Psoas muscle (tissue), 8 donors: ENCODE measurements around the gene DLX5. TPM values are rescaled to one million over a fixed set of nuclear protein-coding genes. Genes with fewer than 3 reads are reported as not detected.

Experiments used
- ATAC-seq, 4 donors: fragments of 200-7000 bp; cut with Tn5 transposase; one replicate each; pipeline ENCODE4 v1.9.1; 2020; ENCODE audit warnings: moderate library complexity in 3 of 4, mild to moderate bottlenecking in 2 of 4
- DNase-seq, 2 donors: peaks; one replicate each; pipeline ENCODE4 v3.0.0-alpha.2; 2020
- H3K27ac ChIP-seq: fragments of 200-600 bp; one replicate; pipeline ENCODE4 v1.8.0; 2022
- H3K27me3 ChIP-seq, 3 donors: fragments of 200-600 bp in 1 of 3; one replicate each; pipeline versions ENCODE4 v1.6.1 to v1.8.0; 2013 to 2022; ENCODE audit warnings: low read length in 2 of 3, mild to moderate bottlenecking in 2 of 3, moderate library complexity in 1 of 3; ENCODE audit not compliant: insufficient read depth in 3 of 3
- H3K36me3 ChIP-seq, 2 donors: fragments of 200-600 bp in 1 of 2; one replicate each; pipeline versions ENCODE4 v1.6.1 to v1.8.0; 2013 to 2022; ENCODE audit warnings: low read depth in 1 of 2, mild to moderate bottlenecking in 1 of 2, moderate library complexity in 1 of 2; ENCODE audit not compliant: insufficient read depth in 1 of 2
- H3K4me1 ChIP-seq: fragments of 200-600 bp; one replicate; pipeline ENCODE4 v1.8.0; 2022
- H3K4me3 ChIP-seq: fragments of 200-600 bp; one replicate; pipeline ENCODE4 v1.8.0; 2022; ENCODE audit warnings: mild to moderate bottlenecking
- H3K9me3 ChIP-seq: fragments of 200-600 bp; one replicate; pipeline ENCODE4 v1.8.0; 2022
- WGBS, 3 donors: extraction: QIAGEN DNeasy Blood & Tissue Kit; methylation state at CpG; one replicate each; pipeline versions ENCODE4 v1.1.6 to v1.1.7; 2013; 5-methylcytosine and 5-hydroxymethylcytosine counted together
- intact Hi-C, 2 donors: fragments of 100-400 bp; cut with DNase I; formaldehyde crosslinking; loops; one replicate each; pipeline versions ENCODE4 v1.11.0 to v1.14.2; 2022
- polyA plus RNA-seq, 3 donors: library from polyadenylated mRNA; stranded (reverse); fragments of 200-250 nt; gene quantifications; one replicate each; pipeline ENCODE4 v1.2.3, GENCODE V29; 2013
- total RNA-seq, 4 donors: library from RNA; stranded (reverse); fragmentation: NEBNext Ultra II Directional in 2 of 4; extraction: Animal tissue kit (Norgen Biotek cat#: 25700) in 2 of 4; gene quantifications; one replicate each; pipeline versions ENCODE4 v1.2.1 to v1.2.4, GENCODE V29; 2021 to 2023
- TF ChIP-seq, protein P1 (sequence below): fragments of 200-600 bp; IDR thresholded peaks from one replicate; pipeline ENCODE4 v1.8.0; 2022; ENCODE audit warnings: antibody characterized with exemption
- donor health status: healthy with polysubstance abuse.
- donor health status: DM: no; HTN: no; CAD: no; lungs with moderate emphysema.
- donor health status: Bipolar disorder and iron deficiency.
- donor health status: healthy.
- donor health status: DM: yes; HTN: yes; CAD: no.
- donor health status: DM: no; HTN: no; CAD: no.
- donor health status: DM: no; HTN: no; CAD: no.
- donor health status: DM: yes; HTN: yes; CAD: no.

Gene DLX5
- total and polyA plus RNA-seq, 7 donors: not detected

DNA sequence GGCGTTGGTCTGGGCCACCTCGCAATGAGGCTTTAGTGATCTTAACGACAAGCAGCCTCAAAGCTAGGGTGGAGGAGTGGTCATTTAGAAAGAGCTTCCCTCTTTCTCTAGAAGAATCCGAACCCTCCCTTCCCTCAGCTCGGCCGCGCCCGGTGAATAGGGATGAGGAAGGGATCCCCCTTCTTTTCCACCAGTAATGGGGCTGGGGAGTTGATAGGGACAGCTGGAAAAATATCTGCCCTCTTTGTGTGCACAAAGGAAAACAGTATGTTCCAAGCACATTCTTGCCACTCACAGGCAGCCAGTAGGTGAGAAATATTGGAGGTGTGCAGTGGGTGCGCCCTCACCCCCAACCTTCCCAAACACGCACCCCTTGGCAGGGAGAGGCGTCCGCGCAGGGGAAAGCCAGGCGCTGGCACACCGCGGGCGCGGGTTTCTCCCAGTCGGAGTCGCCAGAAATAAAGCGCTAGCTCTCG lies 6.5 kb downstream of the DLX5 start:
- 2 to 3% (median 2%) methylated on average over 22 of the region's 22 CpGs for WGBS, 3 donors
- Histone ChIP-seq H3K27ac (no peak overlapping the region), H3K4me1 (peaks cover 25% of the 10 kb centered on the region), H3K36me3 (no peaks in the 10 kb centered on the region), H3K9me3 (no peaks in the 10 kb centered on the region), H3K4me3 (no peak overlapping the region), H3K27me3 (peaks cover 9 to 99% (median 59%) of the 10 kb centered on the region in 3 donors)
- no peak for ATAC-seq
- intact Hi-C loops: no loop called here
- no peak for DNase-seq
- TF ChIP-seq, protein P1, sequence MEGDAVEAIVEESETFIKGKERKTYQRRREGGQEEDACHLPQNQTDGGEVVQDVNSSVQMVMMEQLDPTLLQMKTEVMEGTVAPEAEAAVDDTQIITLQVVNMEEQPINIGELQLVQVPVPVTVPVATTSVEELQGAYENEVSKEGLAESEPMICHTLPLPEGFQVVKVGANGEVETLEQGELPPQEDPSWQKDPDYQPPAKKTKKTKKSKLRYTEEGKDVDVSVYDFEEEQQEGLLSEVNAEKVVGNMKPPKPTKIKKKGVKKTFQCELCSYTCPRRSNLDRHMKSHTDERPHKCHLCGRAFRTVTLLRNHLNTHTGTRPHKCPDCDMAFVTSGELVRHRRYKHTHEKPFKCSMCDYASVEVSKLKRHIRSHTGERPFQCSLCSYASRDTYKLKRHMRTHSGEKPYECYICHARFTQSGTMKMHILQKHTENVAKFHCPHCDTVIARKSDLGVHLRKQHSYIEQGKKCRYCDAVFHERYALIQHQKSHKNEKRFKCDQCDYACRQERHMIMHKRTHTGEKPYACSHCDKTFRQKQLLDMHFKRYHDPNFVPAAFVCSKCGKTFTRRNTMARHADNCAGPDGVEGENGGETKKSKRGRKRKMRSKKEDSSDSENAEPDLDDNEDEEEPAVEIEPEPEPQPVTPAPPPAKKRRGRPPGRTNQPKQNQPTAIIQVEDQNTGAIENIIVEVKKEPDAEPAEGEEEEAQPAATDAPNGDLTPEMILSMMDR: no peak

DNA sequence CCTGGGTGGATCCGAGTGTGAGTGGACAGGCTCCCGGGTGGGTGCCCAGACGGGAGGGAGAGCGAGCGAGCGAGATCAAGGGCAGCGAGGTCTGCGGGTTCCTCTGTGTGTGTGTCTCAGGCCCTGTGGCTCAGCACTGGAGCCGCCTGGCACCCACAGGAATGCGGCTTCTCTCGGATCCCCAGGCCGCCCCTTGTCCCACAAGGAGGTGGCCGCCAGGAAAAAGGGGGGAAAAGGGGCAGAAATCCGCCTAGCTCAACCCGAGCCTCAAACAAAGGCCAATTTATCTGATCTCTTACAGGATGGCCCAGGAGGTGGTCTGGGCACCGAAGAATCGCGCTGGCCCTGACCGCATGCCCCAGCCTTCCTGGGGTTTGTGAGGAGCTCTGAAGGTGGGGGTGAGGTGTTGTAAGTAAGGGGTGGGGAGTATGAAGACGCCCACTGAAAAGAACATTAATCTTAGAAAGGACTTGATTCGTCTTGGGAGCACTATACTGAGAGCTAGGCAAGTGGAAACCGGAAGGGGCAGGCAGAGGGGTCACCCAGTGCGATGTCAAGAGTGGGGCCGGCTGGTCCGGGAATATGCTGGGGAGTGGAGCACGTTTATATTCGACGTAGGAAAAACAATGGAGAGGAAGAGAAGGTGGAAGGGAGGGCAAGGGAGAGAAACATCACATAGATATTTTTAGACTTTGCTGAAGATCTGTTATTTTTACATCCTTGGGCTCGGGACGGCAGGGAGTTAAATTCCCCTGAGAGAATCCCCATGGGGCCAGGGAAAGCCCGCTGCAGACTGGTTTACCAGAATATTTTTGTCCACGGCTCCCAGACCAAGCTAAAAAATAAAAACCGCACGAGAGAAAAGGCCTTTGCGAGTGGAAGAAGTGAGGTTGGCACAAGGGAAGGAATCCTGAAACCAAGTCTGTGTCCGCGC lies 7.2 kb downstream of the DLX5 start:
- Histone ChIP-seq H3K4me1 (peaks cover 25% of the 10 kb centered on the region), H3K9me3 (no peaks in the 10 kb centered on the region), H3K27me3 (peaks cover 16 to 100% (median 57%) of the 10 kb centered on the region in 3 donors), H3K36me3 (no peaks in the 10 kb centered on the region), H3K4me3 (peak overlapping the region; percentile 15), H3K27ac (no peak overlapping the region)
- 4 to 8% (median 6%) methylated on average over 37 of the region's 37 CpGs for WGBS, 3 donors
- peak in 2 of 4 donors; percentile 18 to 23 for ATAC-seq
- DNase-seq: no peak
- intact Hi-C loops: no loop called here
- TF ChIP-seq, protein P1: no peak

DNA sequence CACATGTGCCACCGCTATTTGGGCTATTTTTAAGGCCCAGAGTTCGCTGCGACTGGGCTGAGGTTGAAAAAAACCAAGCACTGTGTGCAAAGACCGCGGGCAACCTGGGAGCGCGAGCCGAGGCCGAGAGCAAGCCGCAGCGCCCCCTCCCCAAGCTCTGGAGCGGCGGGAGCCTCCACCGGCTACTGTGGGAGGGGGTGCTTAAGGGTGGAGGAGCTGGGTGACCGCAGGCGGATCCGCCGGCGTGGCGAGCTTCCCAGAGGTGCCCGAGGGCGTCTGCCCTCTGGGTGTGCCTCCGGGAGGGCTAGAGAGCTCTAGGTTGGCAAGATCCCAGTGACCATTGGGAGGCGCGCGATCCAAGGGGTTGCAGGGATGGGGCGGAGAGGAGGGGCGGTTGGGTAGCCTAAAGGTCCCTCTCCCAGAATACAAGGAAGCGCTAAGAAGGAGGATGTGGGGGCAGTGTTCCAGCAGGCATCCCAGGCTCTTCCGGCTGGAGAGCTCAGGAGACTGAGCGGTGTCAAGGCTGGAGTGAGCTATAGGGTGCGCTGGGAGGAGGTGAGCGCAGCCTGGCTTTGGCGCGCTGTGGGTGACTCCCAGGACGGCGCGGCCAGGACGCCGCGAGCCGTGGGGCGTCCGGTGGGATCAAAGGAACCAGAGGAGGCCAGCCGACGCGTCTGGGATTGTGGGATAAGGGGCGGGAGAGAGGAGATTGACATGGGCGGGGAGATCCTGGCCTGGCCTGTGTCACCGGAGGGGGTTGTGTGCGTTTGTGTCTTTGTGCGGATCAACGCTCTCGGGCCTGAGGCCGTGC lies 8.0 kb downstream of the DLX5 start:
- H3K27me3 ChIP-seq: peaks cover 21 to 100% (median 49%) of the 10 kb centered on the region in 3 donors
- 0 to 2% (median 2%) methylated on average over 49 to 55 of the region's 55 CpGs for WGBS, 3 donors
- H3K36me3 ChIP-seq: no peaks in the 10 kb centered on the region
- peak in 2 of 4 donors; percentile 19 to 48 for ATAC-seq
- intact Hi-C loops: no loop called here
- H3K4me1 ChIP-seq: peaks cover 25% of the 10 kb centered on the region
- TF ChIP-seq, protein P1: no peak
- no peak overlapping the region for H3K27ac ChIP-seq
- DNase-seq: no peak
- H3K9me3 ChIP-seq: no peaks in the 10 kb centered on the region
- H3K4me3 ChIP-seq: peak overlapping the region; percentile 15

DNA sequence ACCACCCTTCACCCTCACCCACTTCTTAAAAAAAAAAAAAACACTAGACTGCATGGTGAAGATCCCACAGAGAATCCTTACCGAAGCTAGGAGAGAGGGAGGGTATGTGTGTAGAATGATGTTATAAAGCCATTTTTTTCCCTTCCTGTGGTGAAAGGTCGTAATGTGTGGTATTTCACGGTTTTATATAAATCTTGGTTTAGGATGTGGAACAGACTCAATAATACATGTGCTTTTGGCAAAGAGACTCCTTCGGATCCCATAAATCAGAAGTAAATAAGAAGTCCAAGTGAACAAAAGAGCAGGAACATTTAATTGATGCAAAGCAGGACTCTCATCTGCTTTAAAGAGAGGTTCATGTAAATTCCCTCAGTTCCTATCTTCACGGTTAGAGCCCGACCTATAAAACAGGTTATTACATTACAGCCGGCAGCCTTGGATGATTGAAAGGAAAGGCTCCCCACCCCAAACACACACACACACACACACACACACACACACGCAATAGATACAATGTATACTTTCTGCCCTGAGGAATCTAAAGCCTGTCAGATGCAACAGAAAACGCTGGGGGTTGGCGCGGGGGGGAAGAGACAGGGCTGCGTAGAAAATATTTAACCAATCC lies 8.8 kb downstream of the DLX5 start:
- Histone ChIP-seq H3K9me3 (no peaks in the 10 kb centered on the region), H3K36me3 (no peaks in the 10 kb centered on the region), H3K4me1 (peaks cover 19% of the 10 kb centered on the region), H3K27me3 (peaks cover 25 to 100% (median 44%) of the 10 kb centered on the region in 3 donors), H3K4me3 (no peak overlapping the region), H3K27ac (no peak overlapping the region)
- intact Hi-C loops: no loop called here
- DNase-seq (no peak), ATAC-seq (no peak)
- TF ChIP-seq, protein P1: no peak
- 4 to 6% (median 4%) methylated on average over 12 of the region's 12 CpGs for WGBS, 3 donors
